A673 (cell line): Measurements from ENCODE around the gene PROC.

Experiments
- EZH2 ChIP-seq: fragments of 200-600 bp; sonication (generic); IDR thresholded peaks from 2 replicates; pipeline ENCODE4 v1.6.1; 2017; ENCODE audit warnings: borderline replicate concordance, low read depth, mild to moderate bottlenecking, mixed read lengths, antibody characterized with exemption, low read length; ENCODE audit not compliant: poor library complexity, severe bottlenecking
- TF ChIP-seq, protein P1 (sequence below): fragments of 300-800, 200-600 bp; sonication (generic); conservative IDR thresholded peaks from 2 replicates; pipeline ENCODE4 v1.5.1; 2017; ENCODE audit warnings: low read depth, mild to moderate bottlenecking, antibody characterized with exemption, low read length, moderate library complexity, mixed read lengths

DNA sequence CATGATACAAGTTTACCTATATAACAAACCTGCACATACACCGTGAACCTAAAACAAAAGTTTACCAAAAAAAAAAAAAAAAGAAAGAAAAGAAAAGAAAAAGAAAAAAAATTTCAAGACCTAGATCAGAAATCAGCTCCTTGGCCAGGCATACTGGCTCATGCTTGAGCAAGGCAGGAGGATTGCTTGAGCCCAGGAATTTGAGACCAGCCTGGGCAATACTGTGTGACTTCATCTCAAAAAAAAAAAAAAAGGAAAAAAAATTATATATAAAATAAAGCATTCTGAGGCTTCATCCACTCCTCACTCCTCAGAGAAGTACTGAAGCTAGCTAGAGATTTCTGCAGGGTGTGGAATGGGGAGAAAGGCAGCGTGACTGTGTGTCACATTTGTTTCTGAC, 11.8 kb upstream of the PROC start:
- TF ChIP-seq, protein P1, sequence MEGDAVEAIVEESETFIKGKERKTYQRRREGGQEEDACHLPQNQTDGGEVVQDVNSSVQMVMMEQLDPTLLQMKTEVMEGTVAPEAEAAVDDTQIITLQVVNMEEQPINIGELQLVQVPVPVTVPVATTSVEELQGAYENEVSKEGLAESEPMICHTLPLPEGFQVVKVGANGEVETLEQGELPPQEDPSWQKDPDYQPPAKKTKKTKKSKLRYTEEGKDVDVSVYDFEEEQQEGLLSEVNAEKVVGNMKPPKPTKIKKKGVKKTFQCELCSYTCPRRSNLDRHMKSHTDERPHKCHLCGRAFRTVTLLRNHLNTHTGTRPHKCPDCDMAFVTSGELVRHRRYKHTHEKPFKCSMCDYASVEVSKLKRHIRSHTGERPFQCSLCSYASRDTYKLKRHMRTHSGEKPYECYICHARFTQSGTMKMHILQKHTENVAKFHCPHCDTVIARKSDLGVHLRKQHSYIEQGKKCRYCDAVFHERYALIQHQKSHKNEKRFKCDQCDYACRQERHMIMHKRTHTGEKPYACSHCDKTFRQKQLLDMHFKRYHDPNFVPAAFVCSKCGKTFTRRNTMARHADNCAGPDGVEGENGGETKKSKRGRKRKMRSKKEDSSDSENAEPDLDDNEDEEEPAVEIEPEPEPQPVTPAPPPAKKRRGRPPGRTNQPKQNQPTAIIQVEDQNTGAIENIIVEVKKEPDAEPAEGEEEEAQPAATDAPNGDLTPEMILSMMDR = no peak
- TF ChIP-seq EZH2 = no peak
